Motor neuron (in vitro differentiated cells): Measurements from ENCODE around the gene EYS. TPM values are rescaled to one million over a fixed set of nuclear protein-coding genes. Genes with fewer than 3 reads are reported as not detected.
A peak's percentile ranks its signal among the peaks of the same experiment; 100 is the strongest.
"Not testable (repeated sequence)": the region's sequence is repeated elsewhere in the genome, so short reads cannot be mapped to it uniquely, and the experiment has no call there.

ENCODE experiments used
- ATAC-seq, 8 experiments: fragments of 200-7000 bp; cut with Tn5 transposase; replicated peaks in 6 of 8; 2 replicates each; pipeline ENCODE4 v1.8.0; 2021; ENCODE audit warnings: mild to moderate bottlenecking in 8 of 8, moderate library complexity in 8 of 8
- H3K27ac ChIP-seq, 2 donors: fragments of 250-450 bp; sonication (Bioruptor Pico); 2 replicates each; pipeline ENCODE4 v1.9.0; 2021; ENCODE audit warnings: antibody characterized with exemption in 2 of 2, mild to moderate bottlenecking in 2 of 2, moderate library complexity in 1 of 2
- H3K4me1 ChIP-seq, 2 donors: fragments of 250-450 bp; sonication (Bioruptor Pico); replicated peaks in 1 of 2; 2 replicates each; pipeline ENCODE4 v1.6.1; 2021; ENCODE audit warnings: antibody characterized with exemption in 2 of 2, mild to moderate bottlenecking in 2 of 2, moderate library complexity in 1 of 2
- H3K4me3 ChIP-seq, 5 donors: fragments of 250-450 bp; sonication (Bioruptor Pico); 2 replicates each; pipeline ENCODE4 v1.9.0; 2021; ENCODE audit warnings: antibody characterized with exemption in 5 of 5, mild to moderate bottlenecking in 5 of 5, moderate library complexity in 4 of 5
- WGBS, 10 experiments: fragments of 450-650 bp; shearing (Covaris generic); methylation state at CpG; one replicate each; pipeline ENCODE4 v1.0.0; 2022; 5-methylcytosine and 5-hydroxymethylcytosine counted together
- in situ Hi-C, 9 experiments: fragments of 400-800 bp; cut with MboI; loops; one replicate each; pipeline ENCODE4 v1.15.0; 2021; ENCODE audit warnings: low sequenced_read_pairs in 9 of 9, low pct_unique_long_range_greater_than_20kb in 2 of 9; ENCODE audit not compliant: unreplicated experiment in 9 of 9
- total RNA-seq, 8 experiments: library from RNA; unstranded; fragments of 300-600 nt; gene quantifications; 2 replicates each; pipeline versions ENCODE4 v1.2.3 to v1.2.4, GENCODE V29; 2022

The EYS gene
- total RNA-seq, 8 experiments from 2014 or later, result 0.71 to 3.7 (median 1.2) TPM

DNA sequence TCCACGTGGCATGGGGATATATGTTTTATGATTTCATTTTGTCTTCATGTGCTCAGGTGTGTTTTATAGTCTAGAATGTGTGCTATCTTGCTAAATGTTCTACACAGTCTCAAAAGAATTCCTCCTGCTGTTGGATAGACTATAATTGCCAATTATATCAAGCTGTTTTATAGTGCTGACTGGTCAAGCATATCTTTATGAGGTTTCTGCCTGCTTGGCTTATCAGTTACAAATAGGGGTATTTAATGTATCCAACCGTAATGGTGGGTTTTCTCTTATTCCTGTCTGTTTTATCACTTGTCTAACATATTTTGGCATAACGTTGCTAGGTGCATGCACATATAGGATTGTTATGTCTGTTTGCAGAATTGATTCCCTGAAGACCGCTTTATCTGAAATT lies 201.3 kb downstream of the EYS start:
- WGBS, 10 experiments, result 5 to 93% (median 68%) methylated on average over 2 to 4 of the region's 4 CpGs
- no peak for ATAC-seq
- in situ Hi-C loops, result no loop called here
- no peak overlapping the region for H3K27ac ChIP-seq
- no peak overlapping the region for H3K4me3 ChIP-seq
- H3K4me1 ChIP-seq, result no peaks in the 10 kb centered on the region

DNA sequence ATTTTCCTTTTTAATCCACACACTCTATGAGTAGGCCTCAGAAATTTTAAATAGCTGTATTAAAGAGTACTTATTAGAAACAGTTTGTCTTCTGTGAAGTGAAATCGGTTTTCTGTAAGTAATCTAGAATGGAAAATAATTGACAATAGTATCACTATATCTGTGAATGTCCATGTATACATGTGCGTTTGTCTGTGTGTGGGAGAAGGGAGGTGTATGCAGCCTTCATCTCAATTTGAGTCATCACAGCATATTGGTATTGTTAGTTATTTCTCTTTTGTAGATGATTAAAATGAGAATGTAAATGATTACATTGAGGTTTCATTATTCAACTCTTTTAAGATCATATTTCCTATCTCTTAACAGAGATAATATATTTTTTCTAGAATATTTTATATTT lies 206.0 kb downstream of the EYS start:
- in situ Hi-C loops, result no loop called here

DNA sequence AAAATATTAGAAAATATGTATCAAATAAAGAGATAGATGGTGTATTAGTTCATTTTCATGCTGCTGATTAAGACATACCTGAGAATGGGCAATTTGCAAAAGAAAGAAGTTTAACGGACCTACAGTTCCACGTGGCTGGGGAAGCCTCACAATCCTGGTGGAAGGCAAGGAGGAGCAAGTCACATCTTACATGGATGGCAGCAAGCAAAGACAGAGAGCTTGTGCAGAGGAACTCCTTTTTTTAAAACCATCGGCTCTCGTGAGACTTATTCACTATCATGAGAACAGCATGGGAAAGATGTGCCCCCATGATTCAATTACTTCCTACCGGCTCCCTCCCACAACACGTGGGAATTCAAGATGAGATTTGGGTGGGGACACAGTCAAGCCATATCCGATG lies 223.4 kb downstream of the EYS start:
- in situ Hi-C loops, ATAC-seq: not testable (repeated sequence)

More for the DNA sequence above, 206.0 kb downstream of the EYS start:
- no peak for ATAC-seq
- 0 to 100% (median 50%) methylated on average over 1 to 2 of the region's 2 CpGs; no CpG with 5 or more reads in 1 of the 10 experiments for WGBS, 10 experiments
- Histone ChIP-seq H3K27ac (no peak overlapping the region), H3K4me3 (no peak overlapping the region), H3K4me1 (no peaks in the 10 kb centered on the region)

DNA sequence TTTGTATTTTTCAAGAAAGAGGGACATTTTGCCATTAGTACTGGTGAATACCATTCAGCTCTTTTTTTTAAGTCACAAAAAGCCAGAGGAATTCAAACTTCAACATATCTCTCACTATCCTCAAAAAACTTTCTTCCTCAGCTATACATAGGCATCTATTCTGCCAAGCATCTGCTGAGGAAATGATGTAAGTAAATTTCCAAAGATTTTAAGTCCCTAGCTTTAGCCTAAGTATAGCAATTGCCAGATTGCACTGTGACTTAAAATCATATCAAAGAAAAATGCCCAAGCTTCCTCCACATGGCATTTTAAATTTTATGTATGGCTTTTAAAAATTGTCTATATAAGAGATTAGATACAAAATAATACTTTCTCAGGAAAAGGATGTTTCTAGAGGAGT lies 237.4 kb downstream of the EYS start:
- in situ Hi-C loops, result no loop called here
- no peak overlapping the region for H3K27ac ChIP-seq
- no peak overlapping the region for H3K4me3 ChIP-seq
- ATAC-seq, result no peak
- no peaks in the 10 kb centered on the region for H3K4me1 ChIP-seq

More for the DNA sequence above, 223.4 kb downstream of the EYS start:
- H3K4me1 ChIP-seq, H3K4me3 ChIP-seq, H3K27ac ChIP-seq: not testable (repeated sequence)
- WGBS, 10 experiments, result 22 to 100% (median 71%) methylated on average over 1 to 7 of the region's 7 CpGs

DNA sequence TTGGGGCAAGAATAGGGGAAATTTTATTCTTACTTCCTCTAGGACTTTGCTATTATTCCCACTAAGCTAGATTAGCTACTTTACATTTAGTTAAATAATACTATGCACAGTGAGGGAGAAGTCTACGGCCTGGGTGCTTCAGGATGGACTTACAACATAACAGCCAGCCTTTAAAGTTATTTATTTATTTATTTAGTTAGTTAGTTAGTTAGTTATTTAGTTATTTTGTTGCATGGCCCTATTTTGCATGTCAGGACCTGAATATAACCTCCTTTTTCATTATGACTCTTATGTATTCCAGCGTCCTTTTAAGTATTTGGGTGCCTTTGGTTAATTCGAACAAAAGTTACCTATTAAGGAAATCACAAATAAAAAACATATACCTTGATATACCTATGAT lies 238.7 kb downstream of the EYS start:
- in situ Hi-C loops, result no loop called here
- Histone ChIP-seq H3K4me1 (no peaks in the 10 kb centered on the region), H3K4me3 (no peak overlapping the region), H3K27ac (no peak overlapping the region)
- WGBS, 10 experiments, result 0 to 94% (median 65%) methylated on average over 1 to 3 of the region's 3 CpGs
- ATAC-seq, result no peak

DNA sequence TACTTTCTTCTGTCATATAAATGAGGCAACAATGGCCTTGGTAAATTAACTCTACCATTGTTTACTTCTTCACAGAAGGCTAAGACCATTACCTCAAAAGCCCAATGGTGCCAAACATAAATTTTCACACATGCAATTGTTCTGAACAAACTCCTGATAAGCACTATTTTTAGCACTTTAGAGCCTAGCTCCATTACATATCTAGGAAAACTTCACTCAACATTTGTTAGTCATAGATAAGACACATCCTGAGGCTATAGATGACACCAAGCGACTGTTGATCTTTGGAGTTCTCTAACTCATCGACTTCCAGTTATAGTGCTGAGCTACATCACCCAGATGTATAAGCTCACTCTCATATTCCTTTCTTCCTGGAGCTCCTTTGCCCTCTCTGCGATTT lies 245.9 kb downstream of the EYS start:
- 6 to 94% (median 60%) methylated on average over 1 to 3 of the region's 3 CpGs; no CpG with 5 or more reads in 1 of the 10 experiments for WGBS, 10 experiments
- Histone ChIP-seq H3K4me1 (no peaks in the 10 kb centered on the region), H3K27ac (no peak overlapping the region), H3K4me3 (no peak overlapping the region)
- no peak for ATAC-seq
- in situ Hi-C loops, result no loop called here

DNA sequence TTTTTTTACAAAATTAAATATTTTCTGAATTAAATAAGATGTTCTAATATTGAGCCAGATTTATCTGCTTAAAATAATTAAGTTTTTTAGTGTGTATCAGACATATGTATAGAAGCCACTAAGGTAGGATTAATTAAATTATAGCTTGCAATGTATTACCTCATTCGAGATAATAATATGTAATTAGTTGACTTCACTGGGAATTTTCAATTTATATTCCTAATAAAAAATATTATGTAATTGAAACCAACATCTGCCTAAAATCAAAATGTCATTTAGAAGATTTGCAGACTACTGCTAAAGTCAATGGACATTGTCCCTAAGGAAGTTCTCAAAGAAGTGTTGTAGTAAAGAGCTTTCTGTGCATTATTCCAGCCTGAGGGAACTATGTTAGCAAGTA lies 254.7 kb downstream of the EYS start:
- in situ Hi-C loops, result no loop called here
- WGBS, 10 experiments, result 0 to 100% (median 50%) methylated on average over 1 of the region's 1 CpG; no CpG with 5 or more reads in 1 of the 10 experiments
- H3K27ac ChIP-seq, result no peak overlapping the region
- no peaks in the 10 kb centered on the region for H3K4me1 ChIP-seq
- ATAC-seq, result no peak
- H3K4me3 ChIP-seq, result no peak overlapping the region

DNA sequence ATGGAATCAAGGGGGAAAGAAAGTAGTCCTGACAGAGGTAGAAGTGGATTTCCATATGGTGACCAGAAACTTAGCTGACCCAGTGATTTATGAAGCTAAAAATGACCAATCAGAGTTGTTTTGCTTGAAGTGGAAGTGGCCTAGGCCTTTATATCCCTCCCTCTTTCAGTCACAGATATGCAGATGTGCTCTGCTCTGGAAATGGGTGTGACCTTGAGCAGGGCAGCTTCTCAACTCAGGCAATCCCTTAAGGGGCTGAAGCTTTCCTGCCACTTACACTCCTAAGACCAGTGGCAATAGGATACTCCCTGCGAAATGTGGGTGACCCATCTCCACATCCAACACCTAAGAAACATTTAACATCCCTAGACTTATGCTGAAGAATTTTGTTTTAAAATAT lies 256.6 kb downstream of the EYS start:
- H3K4me3 ChIP-seq, result no peak overlapping the region
- ATAC-seq, result peak in 3 of 8 experiments; percentile 52 to 73 (median 66)
- in situ Hi-C loops, result no loop called here
- H3K27ac ChIP-seq, result no peak overlapping the region
- WGBS, 10 experiments, result 0 to 100% (median 100%) methylated on average over 1 of the region's 1 CpG; no CpG with 5 or more reads in 5 of the 10 experiments
- H3K4me1 ChIP-seq, result no peaks in the 10 kb centered on the region

DNA sequence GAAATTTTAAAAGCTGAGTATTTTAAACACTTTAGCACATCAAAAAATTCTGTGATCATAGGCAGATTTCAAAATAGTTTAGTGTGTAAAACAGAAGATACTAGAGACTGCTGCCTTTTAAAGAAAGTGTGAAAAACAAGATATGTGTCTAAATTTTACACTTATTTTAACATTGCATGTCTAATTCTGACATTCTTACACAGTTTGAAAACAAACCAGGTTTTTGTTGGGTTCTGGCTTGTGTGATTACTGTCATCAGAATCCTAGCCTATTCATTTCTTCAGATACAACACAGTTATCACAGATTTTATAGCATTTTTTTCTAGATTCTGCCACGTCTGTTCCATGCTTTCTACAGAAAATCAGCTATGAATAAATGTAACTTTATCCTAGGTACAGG lies 257.1 kb downstream of the EYS start:
- in situ Hi-C loops, result no loop called here
- H3K4me1 ChIP-seq, result no peaks in the 10 kb centered on the region
- ATAC-seq, result no peak
- WGBS, 10 experiments, result 0 to 100% (median 15%) methylated on average over 1 of the region's 1 CpG; no CpG with 5 or more reads in 2 of the 10 experiments
- no peak overlapping the region for H3K4me3 ChIP-seq
- no peak overlapping the region for H3K27ac ChIP-seq

DNA sequence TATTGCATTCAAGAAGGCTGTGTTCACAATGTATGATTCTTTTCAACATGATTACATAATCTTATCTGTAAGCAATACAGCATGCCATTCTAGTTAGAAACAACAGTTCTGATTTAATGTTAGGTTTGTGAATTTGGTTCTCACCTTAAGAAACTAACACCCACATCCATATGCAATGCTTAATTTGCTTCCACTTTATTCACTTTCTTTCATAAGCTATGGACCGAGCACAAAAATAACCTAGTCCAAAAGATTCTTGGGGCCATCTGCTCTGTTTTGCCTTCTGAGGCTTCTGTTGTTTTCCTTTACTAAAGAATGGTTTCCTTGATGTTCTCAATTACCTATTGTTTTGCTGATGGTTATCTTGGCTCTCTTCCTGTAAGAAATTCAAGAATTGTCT lies 258.2 kb downstream of the EYS start:
- no peak overlapping the region for H3K4me3 ChIP-seq
- no peak for ATAC-seq
- in situ Hi-C loops, result no loop called here
- 0 to 80% (median 60%) methylated on average over 1 of the region's 1 CpG; no CpG with 5 or more reads in 1 of the 10 experiments for WGBS, 10 experiments
- H3K27ac ChIP-seq, result no peak overlapping the region
- no peaks in the 10 kb centered on the region for H3K4me1 ChIP-seq

DNA sequence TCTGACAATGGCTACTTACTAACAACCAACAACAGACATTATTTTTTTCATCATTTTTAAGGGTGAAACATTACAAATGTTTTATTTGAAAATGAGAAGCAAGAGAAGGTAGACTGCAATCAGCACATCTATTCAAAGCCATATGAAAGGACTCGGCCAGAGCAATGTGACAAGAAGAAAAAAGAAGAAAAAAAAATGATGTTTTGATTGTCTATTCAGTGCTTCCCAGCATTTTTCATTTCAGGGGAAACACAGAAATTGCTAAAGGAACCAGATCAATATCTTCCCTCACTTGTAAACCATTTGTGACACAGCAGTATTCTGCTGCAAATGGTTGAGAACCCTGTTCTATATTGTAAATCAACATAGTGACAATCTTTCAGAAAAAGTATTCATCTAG lies 270.7 kb downstream of the EYS start:
- Histone ChIP-seq H3K4me3 (no peak overlapping the region), H3K27ac (no peak overlapping the region), H3K4me1 (no peaks in the 10 kb centered on the region)
- in situ Hi-C loops, result no loop called here
- 0 to 33% (median 0%) methylated on average over 1 of the region's 1 CpG; no CpG with 5 or more reads in 1 of the 10 experiments for WGBS, 10 experiments
- ATAC-seq, result peak in 4 of 8 experiments; percentile 31 to 77 (median 63)

DNA sequence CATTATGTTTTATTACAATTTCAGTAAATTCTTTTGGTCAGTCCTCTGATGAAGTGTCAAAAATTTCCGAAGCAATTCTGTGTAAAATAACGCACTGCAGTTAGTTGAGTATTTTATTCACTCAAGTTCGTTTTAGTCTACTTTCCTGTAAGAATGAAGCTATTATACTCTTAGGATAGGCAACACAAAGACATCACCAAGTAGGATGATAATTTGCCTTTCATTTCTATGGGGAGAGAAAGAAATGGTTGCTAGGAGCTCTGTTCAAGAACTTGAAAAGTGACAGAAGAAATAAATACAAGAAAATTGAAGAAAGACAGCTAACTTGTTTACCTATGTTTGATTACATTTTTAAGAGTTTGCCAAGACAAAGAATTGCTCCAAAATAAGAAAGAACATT lies 290.4 kb downstream of the EYS start:
- in situ Hi-C loops, result no loop called here
- no peak overlapping the region for H3K27ac ChIP-seq
- H3K4me1 ChIP-seq, result peaks cover 9 to 12% of the 10 kb centered on the region in 2 donors
- no peak overlapping the region for H3K4me3 ChIP-seq
- peak in 5 of 8 experiments; percentile 29 to 87 (median 70) for ATAC-seq
- WGBS, 10 experiments, result 0 to 34% (median 13%) methylated on average over 2 to 3 of the region's 3 CpGs

DNA sequence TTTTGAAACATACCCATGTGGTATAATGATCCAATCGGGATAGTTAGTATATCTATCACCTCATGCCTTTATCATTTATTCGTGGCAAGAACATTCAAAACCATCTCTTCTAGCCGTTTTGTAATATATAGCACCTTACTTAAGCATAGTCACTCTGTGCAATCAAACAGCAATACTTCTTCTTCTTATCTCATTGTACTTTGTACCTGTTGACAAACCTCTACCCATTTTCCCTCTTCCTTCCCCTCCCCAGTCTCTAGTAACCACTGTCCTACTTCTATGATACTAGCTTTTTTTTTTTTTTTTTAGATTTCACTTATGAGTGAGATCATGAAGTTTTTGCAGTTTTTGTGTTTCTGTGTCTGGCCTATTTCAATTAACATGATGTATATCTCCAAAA lies 296.7 kb downstream of the EYS start:
- no peak overlapping the region for H3K4me3 ChIP-seq
- WGBS, 10 experiments, result 0 to 100% (median 86%) methylated on average over 2 to 3 of the region's 3 CpGs; no CpG with 5 or more reads in 1 of the 10 experiments
- no peak overlapping the region for H3K27ac ChIP-seq
- ATAC-seq, result no peak
- in situ Hi-C loops, result no loop called here
- peaks cover 0 to under 1% of the 10 kb centered on the region in 2 donors for H3K4me1 ChIP-seq

DNA sequence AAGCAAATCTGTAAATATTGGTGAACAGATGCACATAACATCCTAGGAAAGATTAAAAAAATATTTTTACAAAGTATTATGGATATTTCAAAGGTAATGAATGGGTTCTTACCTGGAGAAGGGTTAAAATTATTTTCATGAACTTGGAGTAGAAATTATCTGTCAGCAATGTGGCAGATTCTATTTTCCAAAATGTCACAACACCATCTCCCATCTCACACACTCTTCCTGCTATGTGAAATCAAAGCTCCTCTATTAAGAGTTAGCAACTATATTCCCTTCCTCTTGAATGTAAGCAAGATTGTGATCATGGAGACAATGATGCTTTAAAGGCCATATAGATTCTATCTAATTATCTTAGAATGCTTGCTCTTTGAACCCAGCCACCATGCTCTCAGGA lies 304.5 kb downstream of the EYS start:
- H3K27ac ChIP-seq, result no peak overlapping the region
- in situ Hi-C loops, result no loop called here
- no peak for ATAC-seq

More for the DNA sequence above, 304.5 kb downstream of the EYS start:
- Histone ChIP-seq H3K4me1 (no peaks in the 10 kb centered on the region), H3K4me3 (no peak overlapping the region)
